ENCODE results near the gene ZNF699. TPM values are rescaled to one million over a fixed set of nuclear protein-coding genes. Genes with fewer than 3 reads are reported as not detected.

ZNF699 gene
- total and polyA plus RNA-seq, 2 experiments from 2014 or later = 3.0 to 11.8 TPM

DNA sequence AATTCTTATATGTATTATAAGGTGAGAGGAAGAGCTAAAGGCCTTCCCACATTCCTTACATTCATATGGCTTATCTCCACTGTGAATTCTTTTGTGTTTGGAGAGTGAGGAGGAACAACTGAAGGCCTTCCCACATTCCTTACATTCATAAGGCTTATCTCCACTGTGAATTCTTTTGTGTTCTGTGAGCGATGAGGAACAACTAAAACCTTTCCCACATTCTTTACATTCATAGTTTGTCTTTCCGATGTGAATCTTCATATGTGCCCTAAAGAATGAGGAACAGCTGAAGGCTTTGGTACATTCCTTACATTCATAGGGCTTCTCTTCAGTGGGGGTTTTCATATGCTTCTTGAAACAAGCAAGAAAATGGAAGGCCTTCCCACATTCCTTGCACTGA lies 13.3 kb downstream of the ZNF699 start:
- peak; percentile 33 for DNase-seq (ENCODE audit: low spot score)
- Histone ChIP-seq H3K27me3 (ENCODE audit: insufficient read depth) (no peaks in the 10 kb centered on the region), H3K4me2 (no peak overlapping the region), H4K20me1 (replicated peaks; ENCODE audit: insufficient read depth) (no peaks in the 10 kb centered on the region), H3K4me1 (ENCODE audit: insufficient read depth) (no peaks in the 10 kb centered on the region), H3K4me3 (no peak overlapping the region), H3K36me3 (ENCODE audit: insufficient read depth) (peaks cover 53% of the 10 kb centered on the region), H3K27ac (ENCODE audit: low read depth) (no peak overlapping the region), H3F3A (replicated peaks; ENCODE audit: low read depth) (no peaks in the 10 kb centered on the region), H3K9me2 (ENCODE audit: insufficient read depth) (no peaks in the 10 kb centered on the region), H2AFZ (no peak overlapping the region), H3K79me2 (replicated peaks; ENCODE audit: insufficient read depth) (no peaks in the 10 kb centered on the region)
- Mint-ChIP-seq H3K27ac (no peak overlapping the region), H3K36me3 (ENCODE audit: low read depth) (peaks cover 86% of the 10 kb centered on the region), H3K4me1 (no peaks in the 10 kb centered on the region), H3K27me3 (ENCODE audit: insufficient read depth, low read depth, poor library complexity) (no peaks in the 10 kb centered on the region), H3K4me3 (no peak overlapping the region), H3K9me3 (peaks cover 95% of the 10 kb centered on the region)
- no peak for ATAC-seq
- no peak for TF ChIP-seq STAT1 (IDR thresholded peaks at IDR 0.05; ENCODE audit: unreplicated experiment)
- TF ChIP-seq, protein P1, sequence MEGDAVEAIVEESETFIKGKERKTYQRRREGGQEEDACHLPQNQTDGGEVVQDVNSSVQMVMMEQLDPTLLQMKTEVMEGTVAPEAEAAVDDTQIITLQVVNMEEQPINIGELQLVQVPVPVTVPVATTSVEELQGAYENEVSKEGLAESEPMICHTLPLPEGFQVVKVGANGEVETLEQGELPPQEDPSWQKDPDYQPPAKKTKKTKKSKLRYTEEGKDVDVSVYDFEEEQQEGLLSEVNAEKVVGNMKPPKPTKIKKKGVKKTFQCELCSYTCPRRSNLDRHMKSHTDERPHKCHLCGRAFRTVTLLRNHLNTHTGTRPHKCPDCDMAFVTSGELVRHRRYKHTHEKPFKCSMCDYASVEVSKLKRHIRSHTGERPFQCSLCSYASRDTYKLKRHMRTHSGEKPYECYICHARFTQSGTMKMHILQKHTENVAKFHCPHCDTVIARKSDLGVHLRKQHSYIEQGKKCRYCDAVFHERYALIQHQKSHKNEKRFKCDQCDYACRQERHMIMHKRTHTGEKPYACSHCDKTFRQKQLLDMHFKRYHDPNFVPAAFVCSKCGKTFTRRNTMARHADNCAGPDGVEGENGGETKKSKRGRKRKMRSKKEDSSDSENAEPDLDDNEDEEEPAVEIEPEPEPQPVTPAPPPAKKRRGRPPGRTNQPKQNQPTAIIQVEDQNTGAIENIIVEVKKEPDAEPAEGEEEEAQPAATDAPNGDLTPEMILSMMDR (conservative IDR thresholded peaks at IDR 0.05; ENCODE audit: low read depth in 2 of 2) = no peak

DNA sequence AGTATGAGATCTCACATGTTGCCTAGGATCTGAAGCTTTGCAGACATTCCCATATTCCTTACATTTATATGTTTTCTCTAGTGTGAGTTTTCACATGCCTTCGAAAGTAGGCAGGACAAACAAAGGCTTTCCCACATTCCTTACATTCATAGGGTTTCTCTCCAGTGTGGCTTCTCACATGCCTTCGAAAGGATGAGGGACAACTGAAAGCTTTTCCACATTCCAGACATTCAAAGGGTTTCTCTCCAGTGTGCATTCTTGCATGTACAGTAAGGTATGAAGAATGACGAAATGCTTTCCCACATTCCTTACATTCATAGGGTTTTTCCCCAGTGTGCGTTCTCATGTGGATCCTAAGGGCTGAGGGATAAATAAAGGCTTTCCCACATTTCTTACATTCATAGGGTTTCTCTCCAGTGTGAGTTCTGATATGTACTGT lies 14.2 kb downstream of the ZNF699 start:
- no peaks in the 10 kb centered on the region for H3K79me2 ChIP-seq (replicated peaks; ENCODE audit: insufficient read depth)
- no peaks in the 10 kb centered on the region for H3F3A ChIP-seq (replicated peaks; ENCODE audit: low read depth)
- no peaks in the 10 kb centered on the region for H3K9me2 ChIP-seq (ENCODE audit: insufficient read depth)
- peak; percentile 30 for DNase-seq (ENCODE audit: low spot score)
- Mint-ChIP-seq H3K4me1 (no peaks in the 10 kb centered on the region), H3K4me3 (no peak overlapping the region), H3K36me3 (ENCODE audit: low read depth) (peaks cover 78% of the 10 kb centered on the region), H3K27me3 (ENCODE audit: insufficient read depth, low read depth, poor library complexity) (no peaks in the 10 kb centered on the region), H3K9me3 (peaks cover 90% of the 10 kb centered on the region), H3K27ac (no peak overlapping the region)
- TF ChIP-seq POLR2AphosphoS5 (IDR thresholded peaks at IDR 0.05; ENCODE audit: low read depth) (no peak), NANOG (IDR thresholded peaks at IDR 0.05; ENCODE audit: borderline replicate concordance) (no peak), ZNF114 (CRISPR knock-in tag; IDR thresholded peaks at IDR 0.05) (no peak), JUNB (IDR thresholded peaks at IDR 0.05; ENCODE audit: unreplicated experiment) (no peak), STAT1 (IDR thresholded peaks at IDR 0.05; ENCODE audit: unreplicated experiment) (no peak)
- TF ChIP-seq, protein P1 (conservative IDR thresholded peaks at IDR 0.05; ENCODE audit: low read depth in 2 of 2) = no peak
- TF ChIP-seq, protein P2, sequence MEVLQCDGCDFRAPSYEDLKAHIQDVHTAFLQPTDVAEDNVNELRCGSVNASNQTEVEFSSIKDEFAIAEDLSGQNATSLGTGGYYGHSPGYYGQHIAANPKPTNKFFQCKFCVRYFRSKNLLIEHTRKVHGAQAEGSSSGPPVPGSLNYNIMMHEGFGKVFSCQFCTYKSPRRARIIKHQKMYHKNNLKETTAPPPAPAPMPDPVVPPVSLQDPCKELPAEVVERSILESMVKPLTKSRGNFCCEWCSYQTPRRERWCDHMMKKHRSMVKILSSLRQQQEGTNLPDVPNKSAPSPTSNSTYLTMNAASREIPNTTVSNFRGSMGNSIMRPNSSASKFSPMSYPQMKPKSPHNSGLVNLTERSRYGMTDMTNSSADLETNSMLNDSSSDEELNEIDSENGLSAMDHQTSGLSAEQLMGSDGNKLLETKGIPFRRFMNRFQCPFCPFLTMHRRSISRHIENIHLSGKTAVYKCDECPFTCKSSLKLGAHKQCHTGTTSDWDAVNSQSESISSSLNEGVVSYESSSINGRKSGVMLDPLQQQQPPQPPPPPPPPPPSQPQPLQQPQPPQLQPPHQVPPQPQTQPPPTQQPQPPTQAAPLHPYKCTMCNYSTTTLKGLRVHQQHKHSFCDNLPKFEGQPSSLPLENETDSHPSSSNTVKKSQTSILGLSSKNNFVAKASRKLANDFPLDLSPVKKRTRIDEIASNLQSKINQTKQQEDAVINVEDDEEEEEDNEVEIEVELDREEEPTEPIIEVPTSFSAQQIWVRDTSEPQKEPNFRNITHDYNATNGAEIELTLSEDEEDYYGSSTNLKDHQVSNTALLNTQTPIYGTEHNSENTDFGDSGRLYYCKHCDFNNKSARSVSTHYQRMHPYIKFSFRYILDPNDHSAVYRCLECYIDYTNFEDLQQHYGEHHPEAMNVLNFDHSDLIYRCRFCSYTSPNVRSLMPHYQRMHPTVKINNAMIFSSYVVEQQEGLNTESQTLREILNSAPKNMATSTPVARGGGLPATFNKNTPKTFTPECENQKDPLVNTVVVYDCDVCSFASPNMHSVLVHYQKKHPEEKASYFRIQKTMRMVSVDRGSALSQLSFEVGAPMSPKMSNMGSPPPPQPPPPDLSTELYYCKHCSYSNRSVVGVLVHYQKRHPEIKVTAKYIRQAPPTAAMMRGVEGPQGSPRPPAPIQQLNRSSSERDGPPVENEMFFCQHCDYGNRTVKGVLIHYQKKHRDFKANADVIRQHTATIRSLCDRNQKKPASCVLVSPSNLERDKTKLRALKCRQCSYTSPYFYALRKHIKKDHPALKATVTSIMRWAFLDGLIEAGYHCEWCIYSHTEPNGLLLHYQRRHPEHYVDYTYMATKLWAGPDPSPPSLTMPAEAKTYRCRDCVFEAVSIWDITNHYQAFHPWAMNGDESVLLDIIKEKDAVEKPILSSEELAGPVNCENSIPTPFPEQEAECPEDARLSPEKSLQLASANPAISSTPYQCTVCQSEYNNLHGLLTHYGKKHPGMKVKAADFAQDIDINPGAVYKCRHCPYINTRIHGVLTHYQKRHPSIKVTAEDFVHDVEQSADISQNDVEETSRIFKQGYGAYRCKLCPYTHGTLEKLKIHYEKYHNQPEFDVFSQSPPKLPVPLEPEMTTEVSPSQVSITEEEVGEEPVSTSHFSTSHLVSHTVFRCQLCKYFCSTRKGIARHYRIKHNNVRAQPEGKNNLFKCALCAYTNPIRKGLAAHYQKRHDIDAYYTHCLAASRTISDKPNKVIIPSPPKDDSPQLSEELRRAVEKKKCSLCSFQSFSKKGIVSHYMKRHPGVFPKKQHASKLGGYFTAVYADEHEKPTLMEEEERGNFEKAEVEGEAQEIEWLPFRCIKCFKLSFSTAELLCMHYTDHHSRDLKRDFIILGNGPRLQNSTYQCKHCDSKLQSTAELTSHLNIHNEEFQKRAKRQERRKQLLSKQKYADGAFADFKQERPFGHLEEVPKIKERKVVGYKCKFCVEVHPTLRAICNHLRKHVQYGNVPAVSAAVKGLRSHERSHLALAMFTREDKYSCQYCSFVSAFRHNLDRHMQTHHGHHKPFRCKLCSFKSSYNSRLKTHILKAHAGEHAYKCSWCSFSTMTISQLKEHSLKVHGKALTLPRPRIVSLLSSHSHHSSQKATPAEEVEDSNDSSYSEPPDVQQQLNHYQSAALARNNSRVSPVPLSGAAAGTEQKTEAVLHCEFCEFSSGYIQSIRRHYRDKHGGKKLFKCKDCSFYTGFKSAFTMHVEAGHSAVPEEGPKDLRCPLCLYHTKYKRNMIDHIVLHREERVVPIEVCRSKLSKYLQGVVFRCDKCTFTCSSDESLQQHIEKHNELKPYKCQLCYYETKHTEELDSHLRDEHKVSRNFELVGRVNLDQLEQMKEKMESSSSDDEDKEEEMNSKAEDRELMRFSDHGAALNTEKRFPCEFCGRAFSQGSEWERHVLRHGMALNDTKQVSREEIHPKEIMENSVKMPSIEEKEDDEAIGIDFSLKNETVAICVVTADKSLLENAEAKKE (CRISPR knock-in tag; IDR thresholded peaks at IDR 0.05) = no peak
- TF ChIP-seq, protein P3, sequence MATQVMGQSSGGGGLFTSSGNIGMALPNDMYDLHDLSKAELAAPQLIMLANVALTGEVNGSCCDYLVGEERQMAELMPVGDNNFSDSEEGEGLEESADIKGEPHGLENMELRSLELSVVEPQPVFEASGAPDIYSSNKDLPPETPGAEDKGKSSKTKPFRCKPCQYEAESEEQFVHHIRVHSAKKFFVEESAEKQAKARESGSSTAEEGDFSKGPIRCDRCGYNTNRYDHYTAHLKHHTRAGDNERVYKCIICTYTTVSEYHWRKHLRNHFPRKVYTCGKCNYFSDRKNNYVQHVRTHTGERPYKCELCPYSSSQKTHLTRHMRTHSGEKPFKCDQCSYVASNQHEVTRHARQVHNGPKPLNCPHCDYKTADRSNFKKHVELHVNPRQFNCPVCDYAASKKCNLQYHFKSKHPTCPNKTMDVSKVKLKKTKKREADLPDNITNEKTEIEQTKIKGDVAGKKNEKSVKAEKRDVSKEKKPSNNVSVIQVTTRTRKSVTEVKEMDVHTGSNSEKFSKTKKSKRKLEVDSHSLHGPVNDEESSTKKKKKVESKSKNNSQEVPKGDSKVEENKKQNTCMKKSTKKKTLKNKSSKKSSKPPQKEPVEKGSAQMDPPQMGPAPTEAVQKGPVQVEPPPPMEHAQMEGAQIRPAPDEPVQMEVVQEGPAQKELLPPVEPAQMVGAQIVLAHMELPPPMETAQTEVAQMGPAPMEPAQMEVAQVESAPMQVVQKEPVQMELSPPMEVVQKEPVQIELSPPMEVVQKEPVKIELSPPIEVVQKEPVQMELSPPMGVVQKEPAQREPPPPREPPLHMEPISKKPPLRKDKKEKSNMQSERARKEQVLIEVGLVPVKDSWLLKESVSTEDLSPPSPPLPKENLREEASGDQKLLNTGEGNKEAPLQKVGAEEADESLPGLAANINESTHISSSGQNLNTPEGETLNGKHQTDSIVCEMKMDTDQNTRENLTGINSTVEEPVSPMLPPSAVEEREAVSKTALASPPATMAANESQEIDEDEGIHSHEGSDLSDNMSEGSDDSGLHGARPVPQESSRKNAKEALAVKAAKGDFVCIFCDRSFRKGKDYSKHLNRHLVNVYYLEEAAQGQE (IDR thresholded peaks at IDR 0.05; ENCODE audit: unreplicated experiment) = no peak
- peak overlapping the region; percentile 23; the same call in 1 of the 2 replicates for H3K27ac ChIP-seq (ENCODE audit: low read depth)
- H2AFZ ChIP-seq = no peak overlapping the region
- no peaks in the 10 kb centered on the region for H3K4me1 ChIP-seq (ENCODE audit: insufficient read depth)
- peaks cover 49% of the 10 kb centered on the region; the same call in 1 of the 2 replicates for H3K36me3 ChIP-seq (ENCODE audit: insufficient read depth)
- H4K20me1 ChIP-seq (replicated peaks; ENCODE audit: insufficient read depth) = no peaks in the 10 kb centered on the region
- no peak for ATAC-seq
- H3K4me3 ChIP-seq = no peak overlapping the region
- no peak overlapping the region for H3K4me2 ChIP-seq
- no peaks in the 10 kb centered on the region for H3K27me3 ChIP-seq (ENCODE audit: insufficient read depth)
